Measurements from ENCODE around the gene PRKD1. TPM values are rescaled to one million over a fixed set of nuclear protein-coding genes. Genes with fewer than 3 reads are reported as not detected.

PRKD1 gene
- total RNA-seq, 1 experiment from 2014 or later: not detected

DNA sequence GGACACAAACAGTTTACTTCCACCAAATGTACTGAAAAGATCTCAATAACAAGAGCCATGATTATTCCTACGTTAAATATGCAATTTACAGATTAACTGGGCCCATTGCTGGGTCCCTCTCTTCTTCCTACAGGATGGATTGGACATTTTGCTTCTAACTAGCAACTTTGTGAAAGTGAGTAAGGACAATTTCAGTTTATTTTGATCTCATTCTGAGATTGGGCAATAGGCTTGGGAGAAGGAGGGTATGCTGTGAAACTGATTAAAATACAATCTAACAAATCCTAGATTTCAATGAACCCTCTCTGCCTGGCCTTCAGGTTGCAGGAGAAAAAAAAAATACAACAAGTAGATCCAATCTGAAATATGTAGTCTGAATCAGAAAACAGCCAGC is 121.5 kb downstream of the PRKD1 start:
- no peak for ATAC-seq
- Histone ChIP-seq H2AFZ (ENCODE audit: low read depth, low read length, poor library complexity, severe bottlenecking) (no peak overlapping the region), H3K27ac (ENCODE audit: low read depth, low read length) (no peak overlapping the region), H3K4me2 (ENCODE audit: low read length) (no peak overlapping the region), H3K36me3 (ENCODE audit: control insufficient read depth in 1 of 2, insufficient read depth in 2 of 2, low read length in 2 of 2) (no peaks in the 10 kb centered on the region), H3K9ac (ENCODE audit: low read length) (no peak overlapping the region), H3K4me1 (ENCODE audit: control insufficient read depth in 1 of 2, insufficient read depth in 2 of 2, low read length in 2 of 2) (no peaks in the 10 kb centered on the region), H3K79me2 (ENCODE audit: insufficient read depth, low read length) (no peaks in the 10 kb centered on the region), H3K4me3 (replicated peaks in 1 of 2; ENCODE audit: low read depth in 1 of 2, low read length in 2 of 2) (no peak overlapping the region), H3K9me2 (ENCODE audit: insufficient read depth) (no peaks in the 10 kb centered on the region), H3K9me3 (ENCODE audit: control insufficient read depth in 1 of 2, insufficient read depth in 1 of 2, low read depth in 1 of 2, low read length in 2 of 2) (peaks cover 9 to 36% of the 10 kb centered on the region in 2 experiments; a peak in 3 of 4 replicates), H3K27me3 (ENCODE audit: insufficient read depth, low read length) (no peaks in the 10 kb centered on the region), H4K20me1 (ENCODE audit: insufficient read depth) (no peaks in the 10 kb centered on the region)
- ChIA-PET POLR2A (no interaction called here), RAD21 (ENCODE audit: low non-redundant PET in 1 of 2, low total read pairs in 2 of 2, uncharacterized antibody in 2 of 2, unreplicated experiment in 2 of 2) (no interaction called here), CTCF (no interaction called here)
- intact Hi-C loops (cut with micrococcal nuclease): no loop called here
- no peak for DNase-seq (ENCODE audit: low read depth, low spot score)
- TF ChIP-seq CTCF (IDR thresholded peaks at IDR 0.05 in 2 of 3, conservative IDR thresholded peaks at IDR 0.05 in 1 of 3; ENCODE audit: borderline replicate concordance in 1 of 3, insufficient read depth in 1 of 3, low read depth in 2 of 3, low read length in 2 of 3) (no peak), FOSL1 (IDR thresholded peaks at IDR 0.05; ENCODE audit: low read depth) (no peak), EGR1 (IDR thresholded peaks at IDR 0.05; ENCODE audit: low read depth) (no peak), RAD21 (IDR thresholded peaks at IDR 0.05; ENCODE audit: low read depth) (no peak), ZBTB33 (IDR thresholded peaks at IDR 0.05; ENCODE audit: extremely low read depth, insufficient replicate concordance, low read length) (no peak), POLR2A (IDR thresholded peaks at IDR 0.05; ENCODE audit: borderline replicate concordance, extremely low read depth, insufficient read depth, insufficient read length) (no peak), CEBPB (IDR thresholded peaks at IDR 0.05; ENCODE audit: low read depth) (no peak), ATF3 (IDR thresholded peaks at IDR 0.05) (no peak), REST (IDR thresholded peaks at IDR 0.05; ENCODE audit: low read depth) (no peak), ZNF274 (IDR thresholded peaks at IDR 0.05; ENCODE audit: low read depth, low read length) (no peak), EZH2 (IDR thresholded peaks at IDR 0.05) (no peak), MAX (IDR thresholded peaks at IDR 0.05) (no peak), SP1 (IDR thresholded peaks at IDR 0.05; ENCODE audit: low read depth) (no peak), ELF1 (IDR thresholded peaks at IDR 0.05; ENCODE audit: borderline replicate concordance, low read depth) (no peak), JUND (IDR thresholded peaks at IDR 0.05) (no peak), SRF (IDR thresholded peaks at IDR 0.05; ENCODE audit: low read depth) (no peak), ZFX (IDR thresholded peaks at IDR 0.05) (no peak), POLR2AphosphoS5 (IDR thresholded peaks at IDR 0.05; ENCODE audit: low read depth, low read length) (no peak), EZH2phosphoT487 (IDR thresholded peaks at IDR 0.05; ENCODE audit: borderline replicate concordance) (no peak)
- BruUV-seq (replicated peaks): no TSS peak

Data from HCT116 (cell line).